ENCODE measurements around the gene PHF11. TPM values are rescaled to one million over a fixed set of nuclear protein-coding genes. Genes with fewer than 3 reads are reported as not detected.

PHF11 gene
- total RNA-seq, 1 donor from 2014 or later, result 6.6 TPM

DNA sequence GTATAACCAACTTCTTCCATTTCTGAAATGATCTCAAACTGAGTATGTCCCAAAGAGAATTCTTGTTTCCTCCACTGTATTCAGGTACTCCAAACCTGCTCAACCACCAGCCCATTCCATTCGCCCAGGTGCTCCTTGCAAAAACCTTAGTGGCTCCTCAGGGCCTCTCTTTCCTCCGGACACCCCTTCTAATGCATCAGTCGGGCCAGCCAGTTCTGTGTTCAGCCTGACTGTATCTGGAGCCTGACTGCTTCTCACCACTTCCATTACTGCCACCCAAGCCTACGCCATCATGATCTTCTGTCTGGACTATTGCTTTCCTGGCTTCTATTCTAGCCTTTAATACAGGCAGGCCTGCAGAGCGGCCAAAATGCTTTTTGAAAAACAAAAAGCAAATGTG, 1.5 kb downstream of the PHF11 start:
- H4K20me1 ChIP-seq (ENCODE audit: low read depth), result no peaks in the 10 kb centered on the region
- no peak overlapping the region for H3K27ac Mint-ChIP-seq

DNA sequence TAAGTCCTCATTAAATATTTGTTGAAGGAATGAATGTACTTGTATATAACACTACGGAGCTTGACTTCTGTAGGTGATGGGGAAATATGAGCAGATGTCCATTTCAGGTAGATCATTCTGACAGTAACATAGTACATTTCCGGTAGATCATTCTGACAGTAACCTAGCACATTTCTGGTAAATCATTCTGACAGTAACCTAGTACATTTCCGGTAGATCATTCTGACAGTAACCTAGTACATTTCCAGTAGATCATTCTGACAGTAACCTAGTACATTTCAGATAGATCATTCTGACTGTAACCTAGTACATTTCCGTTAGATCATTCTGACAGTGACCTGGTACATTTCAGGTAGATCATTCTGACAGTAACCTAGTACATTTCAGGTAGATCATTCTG, 2.5 kb downstream of the PHF11 start:
- Histone ChIP-seq H3K79me2 (ENCODE audit: low read depth) (no peaks in the 10 kb centered on the region), H3K4me3 (no peak overlapping the region), H3K9ac (no peak overlapping the region), H4K20me1 (ENCODE audit: low read depth) (no peaks in the 10 kb centered on the region), H3F3A (ENCODE audit: low read depth) (peaks cover 31% of the 10 kb centered on the region), H3K4me1 (no peaks in the 10 kb centered on the region), H3K4me2 (no peak overlapping the region), H2AFZ (replicated peaks) (no peak overlapping the region), H3K9me3 (ENCODE audit: low read depth) (no peaks in the 10 kb centered on the region), H3K27ac (no peak overlapping the region), H3K27me3 (no peaks in the 10 kb centered on the region), H3K36me3 (no peaks in the 10 kb centered on the region)
- DNase-seq (ENCODE audit: low spot score), result no peak
- Mint-ChIP-seq H3K36me3 (peaks cover 2% of the 10 kb centered on the region), H3K27ac (no peak overlapping the region), H3K9me3 (peaks cover 5% of the 10 kb centered on the region), H3K4me1 (peaks cover 5% of the 10 kb centered on the region), H3K27me3 (ENCODE audit: insufficient read depth, low read depth) (no peaks in the 10 kb centered on the region), H3K4me3 (no peak overlapping the region)
- TF ChIP-seq CTCF (IDR thresholded peaks at IDR 0.05) (no peak), EZH2phosphoT487 (IDR thresholded peaks at IDR 0.05) (no peak), EZH2 (IDR thresholded peaks at IDR 0.05) (no peak)

More for the DNA sequence above, 1.5 kb downstream of the PHF11 start:
- H3K4me3 ChIP-seq, result no peak overlapping the region
- H2AFZ ChIP-seq (replicated peaks), result no peak overlapping the region
- Mint-ChIP-seq H3K9me3 (peaks cover 5% of the 10 kb centered on the region), H3K27me3 (ENCODE audit: insufficient read depth, low read depth) (no peaks in the 10 kb centered on the region), H3K4me3 (no peak overlapping the region), H3K36me3 (peaks cover 5% of the 10 kb centered on the region), H3K4me1 (peaks cover 5% of the 10 kb centered on the region)
- DNase-seq (ENCODE audit: low spot score), result no peak
- H3K4me1 ChIP-seq, result no peaks in the 10 kb centered on the region
- H3K79me2 ChIP-seq (ENCODE audit: low read depth), result no peaks in the 10 kb centered on the region
- no peaks in the 10 kb centered on the region for H3K36me3 ChIP-seq
- H3K9me3 ChIP-seq (ENCODE audit: low read depth), result no peaks in the 10 kb centered on the region
- H3K4me2 ChIP-seq, result no peak overlapping the region
- no peaks in the 10 kb centered on the region for H3K27me3 ChIP-seq
- no peak overlapping the region for H3K27ac ChIP-seq
- TF ChIP-seq EZH2phosphoT487 (IDR thresholded peaks at IDR 0.05) (no peak), EZH2 (IDR thresholded peaks at IDR 0.05) (no peak), CTCF (IDR thresholded peaks at IDR 0.05) (no peak)
- no peak overlapping the region for H3K9ac ChIP-seq
- H3F3A ChIP-seq (ENCODE audit: low read depth), result peaks cover 31% of the 10 kb centered on the region

DNA sequence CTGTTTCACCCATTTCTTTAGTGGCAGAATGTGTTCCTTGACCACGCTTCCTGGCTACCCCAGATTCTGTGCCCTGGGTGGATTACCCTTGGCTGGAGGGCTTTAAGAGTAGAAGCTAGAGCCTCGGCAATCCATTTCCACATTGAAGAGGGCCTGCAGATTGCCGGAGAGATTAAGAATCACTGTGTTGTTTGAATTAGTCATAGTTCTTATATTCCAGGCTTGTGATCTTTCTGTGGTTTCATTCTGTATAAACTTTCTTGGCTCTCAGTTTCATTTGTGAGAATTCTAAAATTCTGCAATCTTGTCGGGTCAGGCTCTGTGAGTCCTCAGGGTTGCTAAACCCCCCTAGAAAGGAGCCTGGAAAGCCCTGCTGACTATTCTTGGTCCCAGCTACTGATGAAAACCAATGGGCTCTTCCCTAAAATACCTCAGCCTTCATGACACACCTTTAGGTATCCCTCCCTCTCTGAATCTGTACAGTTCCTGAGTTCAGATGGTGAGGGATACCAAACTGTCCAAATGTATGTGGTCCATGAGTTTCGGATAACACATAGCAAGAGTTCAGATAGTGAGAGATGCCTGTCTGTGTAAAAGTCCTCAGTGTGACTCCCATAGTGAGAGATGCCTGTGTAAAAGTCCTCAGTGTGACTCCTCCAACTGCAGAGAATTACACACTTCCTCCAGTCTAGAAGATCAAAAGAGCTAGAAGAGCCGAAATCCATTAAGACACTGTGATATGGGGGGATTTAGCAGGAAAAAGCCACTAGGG, 4.3 kb downstream of the PHF11 start:
- H3F3A ChIP-seq (ENCODE audit: low read depth), result peaks cover 25% of the 10 kb centered on the region
- DNase-seq (ENCODE audit: low spot score), result no peak
- Mint-ChIP-seq H3K4me1 (peaks cover 6% of the 10 kb centered on the region), H3K27ac (no peak overlapping the region), H3K9me3 (peaks cover 5% of the 10 kb centered on the region), H3K27me3 (ENCODE audit: insufficient read depth, low read depth) (no peaks in the 10 kb centered on the region), H3K4me3 (no peak overlapping the region), H3K36me3 (peaks cover 2% of the 10 kb centered on the region)
- no peaks in the 10 kb centered on the region for H4K20me1 ChIP-seq (ENCODE audit: low read depth)
- no peak overlapping the region for H3K27ac ChIP-seq
- H3K4me2 ChIP-seq, result no peak overlapping the region
- TF ChIP-seq EZH2 (IDR thresholded peaks at IDR 0.05), result no peak
- no peaks in the 10 kb centered on the region for H3K36me3 ChIP-seq
- no peak overlapping the region for H3K9ac ChIP-seq
- H2AFZ ChIP-seq (replicated peaks), result no peak overlapping the region
- H3K4me1 ChIP-seq, result peaks cover under 1% of the 10 kb centered on the region
- no peak overlapping the region for H3K4me3 ChIP-seq
- no peaks in the 10 kb centered on the region for H3K27me3 ChIP-seq
- H3K79me2 ChIP-seq (ENCODE audit: low read depth), result no peaks in the 10 kb centered on the region
- H3K9me3 ChIP-seq (ENCODE audit: low read depth), result no peaks in the 10 kb centered on the region

GRCh38 chr13:49502954-49503353, 7.2 kb downstream of the PHF11 start:
- H3K9me3 Mint-ChIP-seq, result no peaks in the 10 kb centered on the region
- H3K4me3 Mint-ChIP-seq, result no peak overlapping the region
- Histone ChIP-seq H3K4me1 (peaks cover 4% of the 10 kb centered on the region), H3K4me3 (no peak overlapping the region), H4K20me1 (ENCODE audit: low read depth) (no peaks in the 10 kb centered on the region), H3K27me3 (no peaks in the 10 kb centered on the region), H3K9ac (no peak overlapping the region), H3K79me2 (ENCODE audit: low read depth) (no peaks in the 10 kb centered on the region), H3K9me3 (ENCODE audit: low read depth) (no peaks in the 10 kb centered on the region), H3K4me2 (no peak overlapping the region), H3F3A (ENCODE audit: low read depth) (no peaks in the 10 kb centered on the region), H3K36me3 (no peaks in the 10 kb centered on the region), H3K27ac (no peak overlapping the region), H2AFZ (replicated peaks) (no peak overlapping the region)
- H3K27ac Mint-ChIP-seq, result no peak overlapping the region
- H3K4me1 Mint-ChIP-seq, result peaks cover 6% of the 10 kb centered on the region
- TF ChIP-seq EZH2 (IDR thresholded peaks at IDR 0.05) (no peak), CTCF (IDR thresholded peaks at IDR 0.05) (no peak), EZH2phosphoT487 (IDR thresholded peaks at IDR 0.05) (no peak)
- H3K27me3 Mint-ChIP-seq (ENCODE audit: insufficient read depth, low read depth), result no peaks in the 10 kb centered on the region
- H3K36me3 Mint-ChIP-seq, result no peaks in the 10 kb centered on the region
- DNase-seq (ENCODE audit: low spot score), result no peak

Data from neural progenitor cell (in vitro differentiated cells).